Stimulated activated CD4-positive, alpha-beta T cell treated with anti-CD3 and anti-CD28 coated beads, Interleukin-1b, Interleukin-23, amount 100 ng/mL, for 48 hours (primary cell): ENCODE data around the gene PSMA8.
"Not testable (repeated sequence)": the region's sequence is repeated elsewhere in the genome, so short reads cannot be mapped to it uniquely, and the experiment has no call there.

ENCODE experiments used
- DNase-seq: peaks from one replicate; pipeline ENCODE4 v3.0.0-alpha.2; 2020

PSMA8 gene

GRCh38 chr18:26238718-26239117, 105.0 kb downstream of the PSMA8 start:
- not testable (repeated sequence) for DNase-seq

- not testable (repeated sequence) for DNase-seq
Measured at GRCh38 chr18:26242392-26242791, 108.7 kb downstream of the PSMA8 start.
